ENCODE measurements around the gene CCR2. TPM values are rescaled to one million over a fixed set of nuclear protein-coding genes. Genes with fewer than 3 reads are reported as not detected.

Gene CCR2
- total RNA-seq, 4 donors from 2014 or later, result 0.26 to 1.2 (median 0.76) TPM

- Histone ChIP-seq H3K36me3 (no peaks in the 10 kb centered on the region), H3K27me3 (no peaks in the 10 kb centered on the region), H3K9me3 (no peaks in the 10 kb centered on the region), H3K4me1 (peaks cover 13% of the 10 kb centered on the region), H3K27ac (peak overlapping the region; percentile 76), H3K4me3 (peak overlapping the region; percentile 29)
- TF ChIP-seq POLR2AphosphoS5 (IDR thresholded peaks at IDR 0.05), result no peak
- no peak for TF ChIP-seq EP300 (IDR thresholded peaks at IDR 0.05)
- no peak for TF ChIP-seq CTCF (IDR thresholded peaks at IDR 0.05)
- no peak for TF ChIP-seq POLR2A (IDR thresholded peaks at IDR 0.05)
- DNase-seq (ENCODE audit: low spot score in 2 of 2), result peak in 1 of 2 donors; percentile 72
- 73% methylated on average over 4 of the region's 4 CpGs for WGBS
Measured at GRCh38 chr3:46406443-46406787, 52.5 kb downstream of the CCR2 start.

GRCh38 chr3:46406788-46407611 lies 53.1 kb downstream of the CCR2 start, which contains the start of the genes CCR5AS and CCRL2:
Gene CCR5AS (minus strand): TSS chr3:46407066.
Gene CCRL2 (plus strand): TSS chr3:46407259. CDS start chr3:46408080, 821 bp downstream.
- no peaks in the 10 kb centered on the region for H3K9me3 ChIP-seq
- TF ChIP-seq POLR2A (IDR thresholded peaks at IDR 0.05), result peak in 1 of 2 donors; percentile 38
- no peak for TF ChIP-seq EP300 (IDR thresholded peaks at IDR 0.05)
- H3K4me1 ChIP-seq, result peaks cover 13% of the 10 kb centered on the region
- peak within 1 kb of the TSS; percentile 76 for H3K27ac ChIP-seq
- WGBS, result 66% methylated on average over 17 of the region's 20 CpGs
- no peaks in the 10 kb centered on the region for H3K27me3 ChIP-seq
- no peak for DNase-seq (ENCODE audit: low spot score in 2 of 2)
- H3K36me3 ChIP-seq, result no peaks in the 10 kb centered on the region
- H3K4me3 ChIP-seq, result peak within 1 kb of the TSS; percentile 29

- no peak for TF ChIP-seq POLR2A (IDR thresholded peaks at IDR 0.05)
- TF ChIP-seq POLR2AphosphoS5 (IDR thresholded peaks at IDR 0.05), result no peak
- TF ChIP-seq EP300 (IDR thresholded peaks at IDR 0.05), result no peak
- no peak for TF ChIP-seq CTCF (IDR thresholded peaks at IDR 0.05)
- Histone ChIP-seq H3K27me3 (no peaks in the 10 kb centered on the region), H3K4me1 (peaks cover 13% of the 10 kb centered on the region), H3K27ac (peak overlapping the region; percentile 76), H3K9me3 (no peaks in the 10 kb centered on the region), H3K4me3 (peak overlapping the region; percentile 29), H3K36me3 (no peaks in the 10 kb centered on the region)
- 53% methylated on average over 7 of the region's 7 CpGs for WGBS
- DNase-seq (ENCODE audit: low spot score in 2 of 2), result no peak
Measured at GRCh38 chr3:46407970-46408369, 54.1 kb downstream of the CCR2 start.

- H3K9me3 ChIP-seq, result no peaks in the 10 kb centered on the region
- H3K27me3 ChIP-seq, result no peaks in the 10 kb centered on the region
- H3K36me3 ChIP-seq, result no peaks in the 10 kb centered on the region
- no peak overlapping the region for H3K27ac ChIP-seq
- TF ChIP-seq POLR2AphosphoS5 (IDR thresholded peaks at IDR 0.05) (no peak), EP300 (IDR thresholded peaks at IDR 0.05) (no peak), CTCF (IDR thresholded peaks at IDR 0.05) (no peak), POLR2A (IDR thresholded peaks at IDR 0.05) (no peak)
- WGBS, result 92% methylated on average over 7 of the region's 7 CpGs
- DNase-seq (ENCODE audit: low spot score in 2 of 2), result no peak
- no peak overlapping the region for H3K4me3 ChIP-seq
- H3K4me1 ChIP-seq, result peaks cover 13% of the 10 kb centered on the region
Measured at GRCh38 chr3:46408853-46409252, 54.9 kb downstream of the CCR2 start.

- H3K4me3 ChIP-seq, result no peak overlapping the region
- no peaks in the 10 kb centered on the region for H3K36me3 ChIP-seq
- H3K4me1 ChIP-seq, result peaks cover 13% of the 10 kb centered on the region
- no peak for DNase-seq (ENCODE audit: low spot score in 2 of 2)
- no peaks in the 10 kb centered on the region for H3K9me3 ChIP-seq
- 63% methylated on average over 9 of the region's 9 CpGs for WGBS
- TF ChIP-seq POLR2AphosphoS5 (IDR thresholded peaks at IDR 0.05) (no peak), EP300 (IDR thresholded peaks at IDR 0.05) (no peak), POLR2A (IDR thresholded peaks at IDR 0.05) (no peak), CTCF (IDR thresholded peaks at IDR 0.05) (no peak)
- no peak overlapping the region for H3K27ac ChIP-seq
- no peaks in the 10 kb centered on the region for H3K27me3 ChIP-seq
Measured at GRCh38 chr3:46409739-46410489, 56.0 kb downstream of the CCR2 start.

Other genes with a start within 250 kb of the CCR2 start
- 1 to 10 TPM in 2 of 4 donors, under 1 TPM in 2; 0.26 to 2.2 (median 1.0) TPM for gene CCR1, start 145.8 kb upstream of the CCR2 start, total RNA-seq
- 1 to 10 TPM in 3 of 4 donors, not detected in 1; 1.5 to 6.3 (median 1.9) TPM for gene CCR3, start 111.7 kb upstream of the CCR2 start, total RNA-seq
- 1 to 10 TPM in 1 of 4 donors, under 1 TPM in 1, not detected in 2; 0.34 to 1.3 TPM for gene CCR5, start 16.8 kb downstream of the CCR2 start, total RNA-seq
- 1 to 10 TPM in 2 of 4 donors, under 1 TPM in 2; 0.59 to 1.4 (median 0.99) TPM for gene CCRL2, start 53.1 kb downstream of the CCR2 start, total RNA-seq
- 1 to 10 TPM; 2.3 to 8.6 (median 3.7) TPM for gene LTF, start 110.8 kb downstream of the CCR2 start, total RNA-seq
- gene RTP3, start 143.9 kb downstream of the CCR2 start, total RNA-seq, result not detected
- gene LRRC2, start 212.2 kb downstream of the CCR2 start, total RNA-seq, result 1 to 10 TPM in 3 of 4 donors, under 1 TPM in 1; 0.83 to 3.7 (median 2.6) TPM

Data from suprapubic skin (tissue), 4 donors.